Stimulated activated CD4-positive, alpha-beta T cell treated with anti-CD3 and anti-CD28 coated beads, TNF-alpha, amount 100 ng/mL, for 4 hours (primary cell): ENCODE measurements around the gene SLC66A2.
A peak's percentile ranks its signal among the peaks of the same experiment; 100 is the strongest.
"Not testable (repeated sequence)": the region's sequence is repeated elsewhere in the genome, so short reads cannot be mapped to it uniquely, and the experiment has no call there.

Experiments
- DNase-seq, 3 experiments: peaks; one replicate each; pipeline ENCODE4 v3.0.0-alpha.2; 2020; ENCODE audit warnings: low read depth in 3 of 3

Gene SLC66A2

GRCh38 chr18:79951545-79952455 lies at the start of gene SLC66A2:
Gene SLC66A2 (minus strand): TSS chr18:79951653. CDS start chr18:79950926, 727 bp downstream.
- DNase-seq: peak; percentile 90 to 98 (median 92)

GRCh38 chr18:80000877-80001276 lies 49.4 kb upstream of the SLC66A2 start:
- no peak for DNase-seq

DNA sequence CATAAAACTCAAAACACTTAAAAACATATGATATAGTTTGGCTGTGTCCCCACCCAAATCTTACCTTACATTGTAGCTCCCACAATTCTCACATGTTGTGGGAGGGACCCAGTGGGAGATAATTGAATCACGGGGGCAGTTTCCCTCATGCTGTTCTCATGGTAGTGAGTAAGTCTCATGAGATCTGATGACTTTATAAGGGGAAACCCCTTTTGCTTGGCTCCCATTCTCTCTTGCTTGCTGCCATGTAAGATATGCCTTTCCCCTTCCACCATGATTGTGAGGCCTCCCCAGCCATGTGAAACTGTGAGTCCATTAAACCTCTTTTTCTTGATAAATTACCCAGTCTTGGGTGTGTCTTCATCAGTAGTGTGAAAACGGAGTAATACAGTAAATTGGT lies 48.2 kb upstream of the SLC66A2 start:
- not testable (repeated sequence) for DNase-seq

GRCh38 chr18:79991494-79991893 lies 40.0 kb upstream of the SLC66A2 start:
- DNase-seq: no peak

DNA sequence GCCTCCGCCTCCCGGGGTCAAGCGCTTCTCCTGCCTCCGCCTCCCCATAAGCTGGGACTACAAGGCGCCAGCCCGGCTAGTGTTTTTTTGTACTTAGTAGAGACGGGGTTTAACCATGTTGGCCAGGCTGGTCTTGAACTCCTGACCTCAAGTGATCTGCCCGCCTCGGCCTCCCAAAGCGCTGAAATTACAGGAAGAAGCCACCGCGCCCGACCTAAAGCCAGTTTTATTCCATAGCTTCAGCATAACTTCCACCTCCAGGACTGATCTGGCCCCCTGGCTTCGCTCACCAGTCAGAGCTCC lies 37.7 kb upstream of the SLC66A2 start:
- no peak for DNase-seq

- DNase-seq: peak; percentile 68 to 80 (median 68)
Observed at GRCh38 chr18:79988451-79989194, 37.2 kb upstream of the SLC66A2 start, which contains the start of gene TXNL4A. Gene TXNL4A (minus strand): TSS chr18:79988563. CDS start chr18:79988392, 171 bp downstream.

DNA sequence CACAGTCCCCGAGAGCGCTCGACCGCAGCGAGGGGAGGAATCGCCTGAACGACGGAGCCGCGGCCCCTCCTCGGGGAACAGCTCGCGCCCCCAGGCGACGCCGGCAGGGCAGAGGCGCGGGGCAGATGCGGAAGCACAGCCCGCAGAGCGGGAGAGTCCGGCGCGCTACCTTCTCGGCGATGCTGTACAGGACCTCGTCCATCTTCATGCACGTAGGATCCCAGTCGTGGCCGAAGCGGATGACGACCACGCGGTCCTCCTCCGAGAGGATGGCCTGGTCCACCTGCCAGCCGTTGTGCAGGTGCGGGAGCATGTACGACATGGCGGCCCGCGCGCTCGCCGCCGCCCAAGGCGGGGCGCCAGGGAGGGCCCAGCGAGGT lies 36.6 kb upstream of the SLC66A2 start:
- peak; percentile 35 to 41 (median 38) for DNase-seq

- no peak for DNase-seq
Observed at GRCh38 chr18:79987566-79987965, 36.1 kb upstream of the SLC66A2 start.

DNA sequence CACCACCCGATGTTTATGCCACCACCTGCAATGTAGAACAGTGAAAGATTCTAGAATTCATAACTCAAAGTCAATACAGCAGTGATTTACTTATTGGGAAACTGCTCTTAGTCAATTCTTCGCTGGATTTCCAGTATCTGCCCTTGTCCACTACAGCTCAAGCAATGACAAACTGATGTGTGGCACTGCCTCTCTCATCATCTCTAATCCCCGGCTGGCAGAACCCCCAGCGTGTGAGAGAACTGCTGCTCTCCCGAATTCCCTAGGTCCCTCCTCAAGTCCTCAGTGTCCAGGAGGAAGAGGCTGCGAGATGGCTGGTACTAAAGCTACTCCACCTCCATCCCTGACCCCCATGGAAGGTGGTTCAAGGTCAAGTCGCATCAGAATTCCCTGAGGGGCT lies 35.3 kb upstream of the SLC66A2 start:
- DNase-seq: no peak

DNA sequence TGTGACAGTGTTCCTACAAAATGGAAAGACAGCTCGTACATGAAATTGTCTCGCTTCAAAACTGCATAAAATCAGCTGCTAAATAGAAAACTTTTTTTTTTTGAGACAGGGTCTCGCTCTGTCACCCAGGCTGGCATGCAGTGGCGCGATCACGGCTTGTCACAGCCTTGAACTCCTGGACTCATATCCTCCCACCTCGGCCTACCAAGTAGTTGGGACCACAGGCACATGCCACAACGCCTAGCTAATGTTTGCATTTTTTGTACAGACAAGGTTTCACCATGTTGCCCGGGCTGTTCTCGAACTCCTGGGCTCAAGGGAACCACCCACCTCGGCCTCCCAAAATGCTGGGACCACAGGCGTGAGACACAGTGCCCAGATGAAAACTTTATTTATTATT lies 33.7 kb upstream of the SLC66A2 start:
- no peak for DNase-seq

- DNase-seq: no peak
Observed at GRCh38 chr18:79983793-79984192, 32.3 kb upstream of the SLC66A2 start.

DNA sequence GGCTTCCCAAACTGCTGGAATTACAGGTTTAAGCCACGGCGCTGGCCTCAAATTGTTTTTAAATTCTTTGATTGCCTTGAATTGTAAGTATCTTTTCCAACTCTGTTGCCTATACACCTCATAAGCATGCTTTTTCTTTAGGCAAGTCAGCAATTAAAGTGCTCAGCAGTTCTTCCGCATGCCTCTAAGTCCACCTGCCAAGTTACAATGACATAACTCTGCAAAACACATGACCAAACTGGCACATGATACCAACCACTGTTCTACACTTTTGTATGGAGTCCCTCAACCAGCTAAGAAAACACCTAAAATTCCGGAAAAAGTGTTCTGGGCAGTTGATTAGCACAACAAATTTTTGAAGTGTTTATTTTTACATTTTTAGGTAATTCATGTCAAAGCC lies 31.8 kb upstream of the SLC66A2 start:
- DNase-seq: no peak

GRCh38 chr18:79982736-79983135 lies 31.3 kb upstream of the SLC66A2 start:
- DNase-seq: no peak

DNA sequence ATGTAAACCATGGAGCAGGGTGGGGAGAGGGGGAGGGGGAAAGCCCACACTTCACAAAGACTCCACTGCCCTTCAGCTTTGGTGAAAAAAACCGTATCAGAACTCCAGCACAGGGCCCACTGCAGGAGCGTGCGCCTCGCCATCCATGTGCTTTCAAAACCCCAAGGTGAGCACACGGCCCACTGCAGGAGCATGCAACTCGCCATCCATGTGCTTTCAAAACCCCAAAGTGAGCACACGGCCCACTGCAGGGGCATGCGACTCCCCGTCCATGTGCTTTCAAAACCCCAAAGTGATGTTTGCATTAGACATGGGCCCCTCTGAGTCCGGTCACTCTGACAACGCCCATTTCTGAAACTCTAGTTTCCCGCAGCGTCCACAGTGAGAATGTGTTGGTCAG lies 29.1 kb upstream of the SLC66A2 start:
- no peak for DNase-seq

- DNase-seq: no peak
Observed at GRCh38 chr18:79979843-79980242, 28.4 kb upstream of the SLC66A2 start.

DNA sequence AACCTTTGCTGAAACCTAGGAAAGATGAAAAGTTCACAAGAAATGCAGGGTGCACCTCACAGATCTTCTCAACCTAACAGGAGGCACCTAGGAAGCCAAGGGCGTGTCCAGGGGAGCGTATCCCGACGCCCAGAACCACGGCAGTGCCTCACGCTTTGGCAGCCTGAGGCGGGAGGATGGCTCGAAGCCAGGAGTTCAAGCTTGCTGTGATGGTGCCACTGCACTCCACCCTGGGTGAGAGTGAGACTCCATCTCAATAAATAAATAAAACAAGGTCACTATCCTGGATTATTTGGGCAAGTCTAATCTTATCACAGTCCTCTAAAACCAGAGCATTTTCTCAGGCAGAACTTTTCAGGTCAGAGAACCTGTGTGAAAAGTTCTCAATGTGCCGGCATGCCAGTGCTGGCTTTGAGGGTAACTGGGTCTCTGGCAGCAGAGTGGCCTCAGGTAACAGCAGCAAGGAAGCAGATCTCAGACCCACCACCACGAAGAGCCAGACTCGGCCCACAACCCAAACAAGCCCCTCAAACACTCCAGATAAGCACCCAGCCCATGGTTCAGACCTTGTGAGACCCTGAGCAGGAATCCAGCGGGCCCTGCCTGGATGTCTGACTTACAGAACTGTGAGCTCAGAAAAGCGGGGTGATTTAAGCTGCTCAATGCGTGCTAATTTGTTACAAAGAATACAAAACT lies 24.7 kb upstream of the SLC66A2 start:
- DNase-seq: no peak

DNA sequence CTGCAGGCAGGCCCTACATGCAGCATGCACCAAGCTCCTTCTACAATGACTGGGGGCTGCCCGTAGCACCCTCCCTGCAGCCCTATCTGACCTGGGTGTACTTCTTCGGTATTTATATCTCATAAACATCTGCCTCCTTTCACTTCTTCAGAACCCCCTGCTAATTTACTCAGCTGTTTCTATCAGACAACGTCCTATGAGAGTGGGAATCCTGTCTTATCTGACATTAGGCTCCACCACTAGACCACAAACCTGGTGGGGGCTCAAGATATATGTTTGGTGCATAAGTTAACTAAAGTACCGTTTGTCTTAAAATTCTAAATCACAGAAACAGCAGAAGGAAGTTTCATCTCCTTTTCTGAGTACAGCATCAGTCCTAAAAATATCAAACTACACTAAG lies 23.6 kb upstream of the SLC66A2 start:
- no peak for DNase-seq

GRCh38 chr18:79974025-79974654 lies 22.7 kb upstream of the SLC66A2 start:
- no peak for DNase-seq

DNA sequence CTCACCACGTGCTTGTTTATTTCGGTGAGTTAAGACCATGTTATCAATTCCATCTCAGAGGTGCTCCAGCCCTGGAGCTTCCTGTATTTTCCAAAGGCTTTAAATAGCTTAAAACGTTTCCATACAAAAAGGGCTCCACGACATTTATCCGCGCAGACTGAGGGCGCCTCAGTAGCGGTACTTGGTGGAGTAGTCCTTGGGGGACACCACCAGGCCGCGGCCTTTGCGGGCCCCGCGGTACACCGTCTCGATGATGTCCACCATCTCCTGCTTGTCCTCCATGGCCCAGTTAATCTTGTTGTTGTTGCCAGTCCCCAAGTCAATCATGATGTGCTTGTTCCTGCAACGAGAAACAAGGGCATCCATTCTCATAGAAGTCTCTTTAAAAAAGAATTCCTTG lies 22.1 kb upstream of the SLC66A2 start:
- no peak for DNase-seq

- DNase-seq: no peak
Observed at GRCh38 chr18:79972720-79973119, 21.3 kb upstream of the SLC66A2 start.

- no peak for DNase-seq
Observed at GRCh38 chr18:79971986-79972385, 20.5 kb upstream of the SLC66A2 start.
